ENCODE results near the gene PRUNE2. TPM values are rescaled to one million over a fixed set of nuclear protein-coding genes. Genes with fewer than 3 reads are reported as not detected.

Gene PRUNE2
- total RNA-seq, 1 experiment from 2014 or later: 0.59 TPM

- Histone ChIP-seq H4K20me1 (ENCODE audit: insufficient read depth) (no peaks in the 10 kb centered on the region), H3K4me2 (ENCODE audit: low read length) (no peak overlapping the region), H3K9ac (ENCODE audit: low read length) (no peak overlapping the region), H3K9me3 (ENCODE audit: control insufficient read depth in 1 of 2, insufficient read depth in 1 of 2, low read depth in 1 of 2, low read length in 2 of 2) (no peaks in the 10 kb centered on the region), H3K27me3 (ENCODE audit: insufficient read depth, low read length) (peaks cover 7% of the 10 kb centered on the region; the same call in 1 of the 2 replicates), H3K4me3 (replicated peaks in 1 of 2; ENCODE audit: low read depth in 1 of 2, low read length in 2 of 2) (no peak overlapping the region), H3K79me2 (ENCODE audit: insufficient read depth, low read length) (no peaks in the 10 kb centered on the region), H2AFZ (ENCODE audit: low read depth, low read length, poor library complexity, severe bottlenecking) (no peak overlapping the region), H3K4me1 (ENCODE audit: control insufficient read depth in 1 of 2, insufficient read depth in 2 of 2, low read length in 2 of 2) (no peaks in the 10 kb centered on the region), H3K9me2 (ENCODE audit: insufficient read depth) (no peaks in the 10 kb centered on the region), H3K36me3 (ENCODE audit: control insufficient read depth in 1 of 2, insufficient read depth in 2 of 2, low read length in 2 of 2) (no peaks in the 10 kb centered on the region), H3K27ac (ENCODE audit: low read depth, low read length) (no peak overlapping the region)
- ATAC-seq (no peak), DNase-seq (ENCODE audit: low read depth, low spot score) (no peak)
- intact Hi-C loops (cut with micrococcal nuclease): no loop called here
- ChIA-PET CTCF (no interaction called here), RAD21 (ENCODE audit: low non-redundant PET in 1 of 2, low total read pairs in 2 of 2, uncharacterized antibody in 2 of 2, unreplicated experiment in 2 of 2) (no interaction called here), POLR2A (no interaction called here)
- TF ChIP-seq SRF (IDR thresholded peaks at IDR 0.05; ENCODE audit: low read depth) (no peak), ZFX (IDR thresholded peaks at IDR 0.05) (no peak), SP1 (IDR thresholded peaks at IDR 0.05; ENCODE audit: low read depth) (no peak), POLR2AphosphoS5 (IDR thresholded peaks at IDR 0.05; ENCODE audit: low read depth, low read length) (no peak), ELF1 (IDR thresholded peaks at IDR 0.05; ENCODE audit: borderline replicate concordance, low read depth) (no peak)
- no TSS peak for BruUV-seq (replicated peaks)
These were observed 302.4 kb downstream of the PRUNE2 start for GRCh38 chr9:76603448-76603895.

- Histone ChIP-seq H3K27ac (ENCODE audit: low read depth, low read length) (no peak overlapping the region), H3K79me2 (ENCODE audit: insufficient read depth, low read length) (no peaks in the 10 kb centered on the region), H3K27me3 (ENCODE audit: insufficient read depth, low read length) (peaks cover 7% of the 10 kb centered on the region; the same call in 1 of the 2 replicates), H3K4me2 (ENCODE audit: low read length) (no peak overlapping the region), H3K4me3 (replicated peaks in 1 of 2; ENCODE audit: low read depth in 1 of 2, low read length in 2 of 2) (no peak overlapping the region), H3K9me2 (ENCODE audit: insufficient read depth) (no peaks in the 10 kb centered on the region), H4K20me1 (ENCODE audit: insufficient read depth) (no peaks in the 10 kb centered on the region), H3K4me1 (ENCODE audit: control insufficient read depth in 1 of 2, insufficient read depth in 2 of 2, low read length in 2 of 2) (no peaks in the 10 kb centered on the region), H3K9me3 (ENCODE audit: control insufficient read depth in 1 of 2, insufficient read depth in 1 of 2, low read depth in 1 of 2, low read length in 2 of 2) (no peaks in the 10 kb centered on the region), H2AFZ (ENCODE audit: low read depth, low read length, poor library complexity, severe bottlenecking) (no peak overlapping the region), H3K9ac (ENCODE audit: low read length) (no peak overlapping the region), H3K36me3 (ENCODE audit: control insufficient read depth in 1 of 2, insufficient read depth in 2 of 2, low read length in 2 of 2) (no peaks in the 10 kb centered on the region)
- DNase-seq (ENCODE audit: low read depth, low spot score) (no peak), ATAC-seq (no peak)
- no TSS peak for BruUV-seq (replicated peaks)
- intact Hi-C loops (cut with micrococcal nuclease): no loop called here
- TF ChIP-seq JUND (IDR thresholded peaks at IDR 0.05): no peak
- TF ChIP-seq SIN3A (IDR thresholded peaks at IDR 0.05; ENCODE audit: low read depth): no peak
- no peak for TF ChIP-seq CBX3 (IDR thresholded peaks at IDR 0.05; ENCODE audit: low read depth)
- TF ChIP-seq, protein P1, sequence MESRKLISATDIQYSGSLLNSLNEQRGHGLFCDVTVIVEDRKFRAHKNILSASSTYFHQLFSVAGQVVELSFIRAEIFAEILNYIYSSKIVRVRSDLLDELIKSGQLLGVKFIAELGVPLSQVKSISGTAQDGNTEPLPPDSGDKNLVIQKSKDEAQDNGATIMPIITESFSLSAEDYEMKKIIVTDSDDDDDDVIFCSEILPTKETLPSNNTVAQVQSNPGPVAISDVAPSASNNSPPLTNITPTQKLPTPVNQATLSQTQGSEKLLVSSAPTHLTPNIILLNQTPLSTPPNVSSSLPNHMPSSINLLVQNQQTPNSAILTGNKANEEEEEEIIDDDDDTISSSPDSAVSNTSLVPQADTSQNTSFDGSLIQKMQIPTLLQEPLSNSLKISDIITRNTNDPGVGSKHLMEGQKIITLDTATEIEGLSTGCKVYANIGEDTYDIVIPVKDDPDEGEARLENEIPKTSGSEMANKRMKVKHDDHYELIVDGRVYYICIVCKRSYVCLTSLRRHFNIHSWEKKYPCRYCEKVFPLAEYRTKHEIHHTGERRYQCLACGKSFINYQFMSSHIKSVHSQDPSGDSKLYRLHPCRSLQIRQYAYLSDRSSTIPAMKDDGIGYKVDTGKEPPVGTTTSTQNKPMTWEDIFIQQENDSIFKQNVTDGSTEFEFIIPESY (IDR thresholded peaks at IDR 0.05; ENCODE audit: extremely low read depth, insufficient replicate concordance, low read length): no peak
- TF ChIP-seq SP1 (IDR thresholded peaks at IDR 0.05; ENCODE audit: low read depth): no peak
- TF ChIP-seq, protein P2, sequence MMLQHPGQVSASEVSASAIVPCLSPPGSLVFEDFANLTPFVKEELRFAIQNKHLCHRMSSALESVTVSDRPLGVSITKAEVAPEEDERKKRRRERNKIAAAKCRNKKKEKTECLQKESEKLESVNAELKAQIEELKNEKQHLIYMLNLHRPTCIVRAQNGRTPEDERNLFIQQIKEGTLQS (IDR thresholded peaks at IDR 0.05): no peak
- ChIA-PET POLR2A (no interaction called here), CTCF (no interaction called here), RAD21 (ENCODE audit: low non-redundant PET in 1 of 2, low total read pairs in 2 of 2, uncharacterized antibody in 2 of 2, unreplicated experiment in 2 of 2) (no interaction called here)
These were observed 303.7 kb downstream of the PRUNE2 start for GRCh38 chr9:76602199-76602598.

Measured in HCT116 (cell line).